GM19397 (cell line): ENCODE results near the gene STAC2.

Experiments
- ATAC-seq: cut with Tn5 transposase; IDR thresholded peaks from one replicate; pipeline ENCODE4 v1.9.1; 2021; ENCODE audit warnings: mild to moderate bottlenecking, moderate library complexity; ENCODE audit not compliant: unreplicated experiment

Gene STAC2

GRCh38 chr17:39235555-39236449 lies 10.1 kb upstream of the STAC2 start:
- no peak for ATAC-seq

GRCh38 chr17:39231591-39232551 lies 6.1 kb upstream of the STAC2 start:
- ATAC-seq: no peak

GRCh38 chr17:39231091-39231561 lies 5.4 kb upstream of the STAC2 start:
- ATAC-seq: no peak

- ATAC-seq: no peak
These were observed 4.6 kb upstream of the STAC2 start for GRCh38 chr17:39230361-39230760.

- no peak for ATAC-seq
These were observed 3.6 kb upstream of the STAC2 start for GRCh38 chr17:39229274-39229913.

- ATAC-seq: no peak
These were observed 1.7 kb upstream of the STAC2 start for GRCh38 chr17:39227364-39227919.

- ATAC-seq: no peak
These were observed 376 bp upstream of the STAC2 start for GRCh38 chr17:39225959-39226683.

GRCh38 chr17:39224778-39225307 lies 902 bp downstream of the STAC2 start:
- no peak for ATAC-seq

- ATAC-seq: no peak
These were observed 1.6 kb downstream of the STAC2 start for GRCh38 chr17:39223907-39224777.

- no peak for ATAC-seq
These were observed 2.6 kb downstream of the STAC2 start for GRCh38 chr17:39222866-39223834.

- no peak for ATAC-seq
These were observed 3.6 kb downstream of the STAC2 start for GRCh38 chr17:39222151-39222550.

GRCh38 chr17:39221572-39221971 lies 4.2 kb downstream of the STAC2 start:
- ATAC-seq: no peak

- no peak for ATAC-seq
These were observed 6.0 kb downstream of the STAC2 start for GRCh38 chr17:39219647-39220154.

- no peak for ATAC-seq
These were observed 6.8 kb downstream of the STAC2 start for GRCh38 chr17:39218906-39219305.

- ATAC-seq: no peak
These were observed 7.9 kb downstream of the STAC2 start for GRCh38 chr17:39217734-39218369.

GRCh38 chr17:39213852-39214251 lies 11.9 kb downstream of the STAC2 start:
- no peak for ATAC-seq
